Adipose tissue (tissue), 3 donors: ENCODE data around the gene LY6G5B. TPM values are rescaled to one million over a fixed set of nuclear protein-coding genes. Genes with fewer than 3 reads are reported as not detected.

ENCODE experiments used
- H3K27ac ChIP-seq: one replicate; pipeline ENCODE4 v1.5.1; 2013; ENCODE audit warnings: low read depth, low read length
- WGBS, 3 donors: extraction: QIAGEN DNeasy Blood & Tissue Kit; methylation state at CpG; one replicate each; pipeline ENCODE4 v1.1.7; 2013; 5-methylcytosine and 5-hydroxymethylcytosine counted together
- polyA plus RNA-seq, 3 donors: library from polyadenylated mRNA; stranded (reverse); fragments of 200-250 nt; gene quantifications; one replicate each; pipeline ENCODE4 v1.2.3, GENCODE V29; 2013
- donor health status: healthy with polysubstance abuse.
- donor health status: Bipolar disorder and iron deficiency.
- donor health status: healthy.

The LY6G5B gene
- polyA plus RNA-seq, 3 donors, result 4.2 to 9.8 (median 4.8) TPM

GRCh38 chr6:31636698-31637596 lies 32.8 kb upstream of the LY6G5B start:
- 79 to 85% (median 85%) methylated on average over 27 of the region's 27 CpGs for WGBS, 3 donors
- no peak overlapping the region for H3K27ac ChIP-seq

DNA sequence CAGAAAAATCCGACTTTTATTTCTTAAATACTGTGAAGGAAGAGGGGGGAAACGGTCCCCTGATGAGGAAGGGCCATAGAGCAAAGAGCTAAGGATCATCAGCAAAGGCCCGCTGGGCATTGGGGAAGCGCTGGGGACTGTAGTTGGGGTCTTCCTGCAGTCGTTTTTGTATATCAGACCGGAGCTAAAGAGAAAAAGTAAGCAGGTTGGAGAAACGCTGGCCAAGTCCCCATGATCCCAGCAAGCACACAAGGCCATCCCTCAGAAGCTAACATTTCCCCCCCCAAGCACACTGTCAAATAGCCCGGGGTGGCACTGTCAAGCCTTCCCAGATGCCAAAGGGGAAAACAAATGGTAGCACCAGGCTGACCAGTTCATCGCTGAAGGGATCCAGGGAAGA lies 30.7 kb upstream of the LY6G5B start:
- H3K27ac ChIP-seq, result no peak overlapping the region
- 80 to 87% (median 83%) methylated on average over 8 to 9 of the region's 9 CpGs for WGBS, 3 donors

DNA sequence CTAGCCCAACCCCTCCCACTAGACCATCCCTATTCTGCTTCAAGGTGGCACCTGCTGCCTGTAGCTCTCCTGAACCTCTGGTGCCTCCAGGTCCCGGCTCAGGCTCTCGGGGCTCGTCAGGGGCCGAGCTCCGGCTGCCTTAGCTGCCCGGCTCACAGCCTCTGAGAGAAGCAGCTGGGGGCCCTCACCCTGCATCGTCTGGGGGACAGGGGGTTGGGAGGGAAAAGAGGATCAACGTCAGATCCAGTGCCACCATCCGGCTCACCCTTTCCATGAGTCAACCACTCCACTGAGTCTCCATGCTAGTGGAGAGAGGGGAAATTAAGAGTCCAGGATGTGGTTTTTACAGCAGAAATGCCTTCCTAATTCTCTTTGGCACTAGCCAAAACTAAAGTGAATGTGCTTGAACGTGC lies 30.3 kb upstream of the LY6G5B start:
- no peak overlapping the region for H3K27ac ChIP-seq
- 79 to 86% (median 79%) methylated on average over 10 of the region's 10 CpGs for WGBS, 3 donors

DNA sequence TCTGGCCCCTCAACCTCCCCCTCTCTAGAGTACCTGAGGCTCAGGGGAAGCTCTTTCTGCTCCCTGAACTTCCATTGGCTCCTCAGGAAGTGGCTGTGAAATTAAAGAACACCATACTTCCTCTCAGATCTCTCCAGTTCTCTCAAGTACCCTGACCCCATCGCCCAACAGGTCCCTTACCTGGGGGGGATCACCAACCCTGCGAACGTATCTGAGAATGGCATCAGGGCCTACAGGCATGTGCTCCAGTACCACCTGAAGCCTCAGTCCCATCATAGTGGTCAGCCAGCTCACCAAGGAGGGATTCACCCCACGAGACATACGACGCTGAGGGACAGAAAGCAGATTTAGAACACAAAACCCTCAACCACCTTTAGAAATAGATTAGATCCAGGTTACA lies 29.2 kb upstream of the LY6G5B start:
- WGBS, 3 donors, result 90 to 93% (median 92%) methylated on average over 6 of the region's 6 CpGs
- no peak overlapping the region for H3K27ac ChIP-seq

DNA sequence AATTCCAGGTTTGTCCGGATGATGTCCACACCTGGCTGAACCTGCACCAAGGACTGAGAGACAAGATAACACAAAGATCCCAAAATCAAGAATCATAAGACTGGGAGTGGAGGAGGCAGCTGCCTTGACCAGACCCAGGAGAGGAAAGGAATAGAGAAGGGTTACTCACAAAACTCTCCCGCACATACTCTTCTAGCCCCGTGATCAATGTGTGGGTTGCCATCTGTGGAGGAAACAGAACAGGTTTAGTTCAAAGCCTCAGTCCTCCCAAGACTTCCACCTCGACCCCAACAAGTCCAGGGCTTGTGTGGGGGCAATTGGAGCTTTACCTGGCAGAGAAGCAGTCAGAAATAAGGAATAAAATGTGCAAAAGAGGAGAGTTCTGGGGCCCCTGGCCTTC lies 28.4 kb upstream of the LY6G5B start:
- H3K27ac ChIP-seq, result no peak overlapping the region
- 84 to 94% (median 89%) methylated on average over 4 of the region's 4 CpGs for WGBS, 3 donors

DNA sequence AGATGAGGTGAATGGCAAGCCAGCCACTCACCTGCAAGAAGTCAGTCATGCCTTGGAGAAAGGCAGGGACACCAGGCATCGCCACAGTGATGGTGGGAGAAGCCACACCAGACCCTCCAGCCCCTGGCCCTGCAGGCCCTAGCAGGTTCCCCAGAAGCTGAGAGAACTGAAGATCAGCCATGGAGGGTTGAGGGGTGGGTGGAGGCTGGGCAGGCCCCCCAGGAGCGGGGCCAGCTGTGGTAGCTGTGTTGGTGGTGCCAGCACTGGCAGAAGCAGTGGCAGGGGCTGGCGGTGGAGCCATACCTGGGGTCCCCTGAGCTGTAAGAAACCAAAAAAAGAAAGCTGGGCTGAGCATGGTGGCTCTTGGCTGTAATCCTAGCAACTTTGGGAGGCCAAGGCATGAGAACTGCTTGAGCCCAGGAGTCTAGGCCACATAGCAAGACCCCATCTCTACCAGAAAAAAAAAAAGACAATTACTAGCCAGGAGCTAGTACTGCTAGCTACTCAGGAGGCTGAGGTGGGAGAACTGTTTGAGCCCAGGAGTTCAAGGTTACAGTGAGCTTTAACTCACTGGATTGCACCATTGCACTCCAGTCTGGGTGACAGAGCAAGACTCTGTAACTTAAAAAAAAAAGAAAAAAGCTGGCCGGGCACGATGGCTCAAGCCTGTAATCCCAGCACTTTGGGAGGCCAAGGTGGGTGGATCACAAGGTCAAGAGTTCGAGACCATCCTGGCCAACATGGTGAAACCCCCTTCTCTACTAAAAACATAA lies 26.8 kb upstream of the LY6G5B start:
- no peak overlapping the region for H3K27ac ChIP-seq
- WGBS, 3 donors, result 88 to 95% (median 90%) methylated on average over 6 of the region's 6 CpGs

DNA sequence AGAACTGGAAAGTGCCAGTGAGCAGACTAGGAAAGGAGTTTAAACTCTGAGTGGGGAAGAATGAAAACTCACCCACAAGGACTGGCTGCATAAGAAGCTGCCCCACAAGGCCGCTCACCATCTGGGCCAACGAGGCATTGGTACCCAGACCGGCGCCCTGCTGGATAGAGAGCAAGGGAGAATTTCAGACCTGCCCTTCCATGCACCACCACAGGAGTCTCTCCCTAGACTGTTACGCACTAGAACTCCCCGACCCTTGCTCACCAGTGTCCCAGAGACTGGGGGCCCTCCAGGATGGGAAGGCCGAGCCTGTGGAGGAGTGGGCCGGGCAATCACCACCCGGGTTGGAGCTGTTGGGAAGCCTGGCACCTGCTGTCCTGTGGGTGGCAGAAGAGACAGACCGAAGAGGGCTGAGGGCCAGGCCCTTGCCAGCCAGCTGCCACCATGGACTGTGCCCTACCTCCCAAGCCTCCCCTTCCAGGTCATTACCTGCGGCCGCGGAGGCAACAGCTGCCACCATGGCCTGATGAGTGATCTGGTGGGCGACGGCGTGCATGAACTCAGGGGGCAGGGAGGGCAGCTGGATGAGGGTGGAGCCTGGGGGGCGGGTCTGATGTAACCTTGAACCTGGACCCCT lies 25.8 kb upstream of the LY6G5B start:
- 89 to 94% (median 91%) methylated on average over 17 of the region's 17 CpGs for WGBS, 3 donors
- H3K27ac ChIP-seq, result no peak overlapping the region

DNA sequence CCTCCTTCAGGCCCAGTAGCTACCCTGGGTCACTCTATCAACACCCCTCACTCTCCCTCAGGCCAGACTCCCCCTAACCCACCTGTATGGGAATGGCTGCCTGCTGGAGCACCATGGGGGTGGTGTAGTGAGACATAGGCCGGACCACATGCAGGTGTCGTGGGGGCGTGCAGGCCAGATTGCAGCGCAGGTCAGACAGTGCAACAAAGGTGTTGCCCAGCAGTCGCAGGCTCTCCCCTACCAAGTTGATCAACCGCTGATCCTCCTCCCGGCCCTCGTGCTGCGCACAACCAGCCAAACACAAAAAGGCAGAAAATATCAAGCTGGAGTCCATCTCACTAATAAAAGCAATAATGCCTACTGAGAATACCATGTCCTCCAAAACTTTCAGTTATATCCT lies 24.5 kb upstream of the LY6G5B start:
- no peak overlapping the region for H3K27ac ChIP-seq
- 93 to 95% (median 95%) methylated on average over 9 of the region's 9 CpGs for WGBS, 3 donors

DNA sequence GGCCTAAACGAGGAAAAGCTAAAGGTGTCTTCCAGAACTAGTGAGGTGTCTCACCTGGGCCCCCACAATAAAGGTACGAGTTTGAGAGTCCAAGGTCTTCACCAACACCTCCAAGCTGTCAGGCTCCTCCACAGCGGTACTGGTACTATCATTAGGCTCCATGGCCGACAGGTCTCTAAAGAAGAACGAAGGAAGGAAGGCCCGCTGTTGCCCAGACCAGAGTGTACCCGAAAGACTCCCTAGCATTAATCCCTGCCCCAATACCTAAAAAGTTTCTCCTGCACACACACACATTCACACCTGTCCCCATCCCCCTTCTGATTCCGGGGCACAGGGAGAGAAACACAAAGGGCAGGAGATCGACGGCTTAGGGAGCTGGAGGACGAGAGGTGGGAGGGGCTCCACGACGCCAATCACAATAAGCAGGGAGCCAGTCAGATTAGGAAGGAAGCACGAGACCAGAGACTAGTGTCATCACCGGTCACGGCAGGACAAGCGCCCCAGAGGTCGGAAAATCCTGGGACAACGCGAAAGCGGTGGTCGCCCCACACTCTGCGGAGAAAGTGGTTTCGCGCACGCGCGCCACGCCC lies 18.1 kb upstream of the LY6G5B start:
- WGBS, 3 donors, result 2 to 3% (median 3%) methylated on average over 29 of the region's 29 CpGs

DNA sequence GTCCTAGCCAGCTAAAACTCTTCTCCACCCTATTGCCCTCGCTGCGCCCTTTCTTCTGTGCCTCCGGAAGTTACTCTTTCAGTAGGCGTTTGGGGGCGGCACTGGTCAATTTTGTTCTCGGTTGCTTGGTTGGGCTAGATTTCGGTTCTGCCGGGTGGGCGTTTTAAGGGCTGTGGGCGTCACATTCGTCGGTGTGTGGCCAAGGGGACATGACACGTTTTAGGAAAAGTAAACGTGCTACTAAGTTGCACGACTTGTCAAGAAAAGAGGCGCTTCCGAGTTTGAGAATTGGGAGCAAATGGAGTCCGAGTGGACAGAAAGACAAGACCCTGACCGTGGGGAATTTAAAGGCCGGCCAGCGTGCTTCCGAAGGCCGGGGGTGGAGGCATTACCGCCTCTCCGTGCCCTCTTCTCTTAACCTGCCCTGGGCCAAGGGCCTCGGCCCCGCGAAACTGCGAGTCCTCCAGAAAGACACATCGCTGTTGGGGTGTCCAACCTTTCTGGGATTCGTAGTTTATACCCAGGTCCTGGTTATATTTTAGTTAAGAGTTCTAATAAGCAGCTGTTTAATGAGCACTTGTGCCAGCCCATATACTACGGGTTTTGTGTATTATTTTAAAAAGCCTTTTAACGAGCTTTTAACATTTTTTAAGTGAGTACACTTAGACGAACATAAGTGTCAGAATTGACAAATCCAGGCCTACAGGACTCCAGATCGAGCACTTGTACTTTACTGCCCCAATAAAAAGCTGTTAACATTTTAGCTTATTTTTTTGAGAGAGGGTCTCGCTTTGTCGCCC lies 16.7 kb upstream of the LY6G5B start:
- peak overlapping the region; percentile 59 for H3K27ac ChIP-seq
- WGBS, 3 donors, result 8 to 9% (median 8%) methylated on average over 35 to 37 of the region's 37 CpGs

More for the DNA sequence above, 18.1 kb upstream of the LY6G5B start:
- peak overlapping the region; percentile 86 for H3K27ac ChIP-seq

GRCh38 chr6:31654574-31655348 lies 15.0 kb upstream of the LY6G5B start:
- 92 to 96% (median 93%) methylated on average over 8 of the region's 8 CpGs for WGBS, 3 donors
- H3K27ac ChIP-seq, result no peak overlapping the region

DNA sequence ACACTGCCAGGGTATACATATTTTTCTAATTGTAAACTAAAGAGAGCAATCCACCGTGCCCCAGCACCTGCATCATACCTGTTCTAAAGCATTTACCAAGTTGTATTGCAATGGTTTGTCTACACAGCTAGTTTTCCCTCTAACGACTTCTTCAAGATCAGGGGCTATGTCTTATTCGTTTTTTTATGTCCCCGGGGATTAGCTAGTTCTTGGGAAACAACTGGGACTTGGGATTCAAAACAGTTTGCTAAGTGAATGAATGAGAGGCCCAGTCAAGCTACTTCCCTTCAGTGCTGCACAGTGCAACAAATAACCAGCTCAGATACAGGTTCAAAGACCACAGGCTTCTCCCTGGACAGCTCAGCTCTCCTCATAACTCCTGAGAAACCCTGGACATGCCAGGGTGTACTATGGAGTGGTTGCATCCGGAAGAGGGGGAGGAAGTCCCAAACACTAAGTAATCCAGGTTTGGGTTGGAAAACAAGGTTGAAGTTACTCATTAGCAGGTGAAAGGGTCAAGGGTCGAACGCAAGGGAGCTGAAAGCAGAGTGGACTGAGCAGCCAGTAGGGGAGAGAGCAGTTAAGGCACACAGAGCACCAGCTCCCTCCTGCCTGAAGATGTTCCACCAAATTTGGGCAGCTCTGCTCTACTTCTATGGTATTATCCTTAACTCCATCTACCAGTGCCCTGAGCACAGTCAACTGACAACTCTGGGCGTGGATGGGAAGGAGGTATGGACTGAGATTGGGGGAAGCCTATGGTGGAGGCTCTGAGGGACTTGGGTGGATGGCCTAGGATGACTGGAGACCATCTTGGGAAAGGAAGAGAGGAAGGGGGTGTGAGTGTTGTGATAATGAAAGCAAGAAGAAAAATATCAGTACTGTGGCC lies 14.2 kb upstream of the LY6G5B start, which contains the start of gene APOM:
APOM (plus strand) TSS at position 546 of the 889 bp plus-strand sequence; CDS start at position 619, 73 bp downstream.
- H3K27ac ChIP-seq, result no peak within 1 kb of the TSS
- WGBS, 3 donors, result 57 to 87% (median 77%) methylated on average over 8 of the region's 8 CpGs

- 64 to 77% (median 69%) methylated on average over 6 of the region's 6 CpGs for WGBS, 3 donors
- no peak overlapping the region for H3K27ac ChIP-seq
Observed at GRCh38 chr6:31657406-31658157, 12.2 kb upstream of the LY6G5B start.

DNA sequence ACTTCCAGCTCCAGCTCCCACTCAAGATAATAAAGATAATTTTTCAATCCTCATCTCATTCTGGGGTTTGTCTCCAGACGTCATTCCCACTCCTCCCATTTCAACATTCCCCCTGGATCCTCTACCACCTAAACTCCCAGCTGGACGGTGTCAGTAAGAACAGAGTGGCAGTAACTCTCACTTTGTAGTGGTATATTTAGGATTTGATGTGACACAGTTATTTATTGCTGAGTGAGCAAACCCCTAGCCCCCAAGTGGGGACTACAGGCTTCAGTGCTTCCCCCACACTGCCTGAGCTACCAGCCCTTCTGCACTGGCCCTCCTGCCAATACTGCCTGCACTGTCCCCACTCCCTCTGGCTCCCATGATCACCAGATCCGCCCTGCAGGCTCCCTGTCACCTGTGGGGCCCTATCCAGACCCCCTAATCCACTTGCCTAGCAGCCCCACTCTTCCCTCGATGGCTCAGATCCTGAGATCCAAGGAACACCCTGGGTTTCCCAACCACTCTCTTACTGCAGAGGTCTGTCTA lies 11.6 kb upstream of the LY6G5B start:
- no peak overlapping the region for H3K27ac ChIP-seq

DNA sequence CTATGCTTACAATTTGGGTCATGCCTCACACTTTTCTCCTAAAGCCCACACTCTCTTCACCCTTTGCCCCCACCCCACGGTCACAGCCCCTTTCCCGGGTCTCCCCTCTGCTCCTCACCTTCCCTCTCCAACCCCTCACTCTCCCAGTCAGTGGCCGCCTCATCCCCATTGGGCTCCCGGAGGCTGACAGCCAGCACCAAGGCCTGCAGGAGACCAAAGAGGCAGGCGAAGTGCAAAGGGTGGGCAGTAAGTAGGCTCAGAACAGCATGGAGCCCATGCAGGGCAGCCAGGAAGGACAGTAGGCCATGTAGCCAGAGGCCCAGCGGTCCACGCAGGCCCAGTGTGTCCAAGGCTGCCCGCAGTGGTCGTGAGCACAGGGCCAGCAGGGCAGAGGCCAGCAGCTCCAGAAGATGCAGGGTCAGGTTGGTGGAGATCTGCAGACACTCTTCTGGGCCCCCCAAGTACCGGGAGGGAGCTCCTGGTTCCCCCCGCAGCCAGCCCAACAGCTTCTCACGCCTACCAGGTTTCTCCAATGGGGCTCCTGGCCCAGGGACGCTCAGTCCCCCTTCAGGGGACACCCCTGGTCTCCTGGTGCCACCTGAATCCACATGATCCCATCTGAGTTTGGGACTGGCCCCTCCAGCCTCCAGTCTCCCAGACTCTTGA lies 10.7 kb upstream of the LY6G5B start:
- no peak overlapping the region for H3K27ac ChIP-seq
- 79 to 87% (median 82%) methylated on average over 13 of the region's 13 CpGs for WGBS, 3 donors

More for the DNA sequence above, 11.6 kb upstream of the LY6G5B start:
- WGBS, 3 donors, result 80 to 86% (median 84%) methylated on average over 4 of the region's 4 CpGs
